Ectodermal cell (in vitro differentiated cells): ENCODE results near the gene NEK11.

ENCODE experiments used
- H3K27ac ChIP-seq: 2 replicates; pipeline ENCODE4 v1.7.0; 2013; ENCODE audit warnings: mild to moderate bottlenecking, low read depth, low read length; ENCODE audit not compliant: insufficient read depth, poor library complexity, severe bottlenecking
- H3K27me3 ChIP-seq: 2 replicates; pipeline ENCODE4 v1.7.0; 2013; ENCODE audit warnings: mild to moderate bottlenecking, low read length; ENCODE audit not compliant: insufficient read depth, control insufficient read depth, poor library complexity, severe bottlenecking
- H3K36me3 ChIP-seq: one replicate; pipeline ENCODE4 v1.7.0; 2013; ENCODE audit warnings: low read length; ENCODE audit not compliant: control insufficient read depth, insufficient read depth
- H3K4me1 ChIP-seq: one replicate; pipeline ENCODE4 v1.7.0; 2013; ENCODE audit warnings: low read length; ENCODE audit not compliant: control insufficient read depth, insufficient read depth
- H3K4me3 ChIP-seq: 2 replicates; pipeline ENCODE4 v1.7.0; 2013; ENCODE audit warnings: low read depth, low read length, control low read depth; ENCODE audit not compliant: insufficient read depth
- H3K9me3 ChIP-seq: 2 replicates; pipeline ENCODE4 v1.7.0; 2013; ENCODE audit warnings: mild to moderate bottlenecking, low read length, moderate library complexity; ENCODE audit not compliant: control insufficient read depth
- WGBS, 2 experiments: methylation state at CpG; one replicate each; pipeline ENCODE4 v1.1.7; 2013; ENCODE audit warnings: missing lambda C conversion rate in 2 of 2; 5-methylcytosine and 5-hydroxymethylcytosine counted together

NEK11 gene

DNA sequence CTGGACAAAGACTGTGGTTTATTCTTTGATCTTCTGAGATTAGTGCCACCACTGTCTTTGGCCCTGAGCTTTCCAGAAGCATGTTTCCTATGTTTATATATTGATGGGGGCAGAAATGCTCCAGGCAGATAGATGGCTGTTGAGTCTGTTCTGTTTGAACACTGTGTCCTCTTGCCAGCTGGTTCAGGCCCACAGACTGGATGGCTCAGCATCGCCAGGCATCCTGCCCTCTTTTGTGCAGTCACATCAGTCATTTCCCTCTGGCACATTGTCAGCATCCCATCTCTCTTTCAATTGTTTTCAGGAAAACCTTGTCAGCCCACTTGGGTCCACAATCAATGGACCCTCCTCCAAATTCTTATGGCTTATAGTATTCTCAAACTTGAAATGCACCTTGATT is 141.2 kb downstream of the NEK11 start:
- Histone ChIP-seq H3K4me3 (no peak overlapping the region), H3K27me3 (no peaks in the 10 kb centered on the region), H3K9me3 (no peaks in the 10 kb centered on the region), H3K4me1 (no peaks in the 10 kb centered on the region), H3K36me3 (no peaks in the 10 kb centered on the region), H3K27ac (no peak overlapping the region)
- WGBS, 2 experiments: 86 to 90% methylated on average over 1 of the region's 1 CpG

DNA sequence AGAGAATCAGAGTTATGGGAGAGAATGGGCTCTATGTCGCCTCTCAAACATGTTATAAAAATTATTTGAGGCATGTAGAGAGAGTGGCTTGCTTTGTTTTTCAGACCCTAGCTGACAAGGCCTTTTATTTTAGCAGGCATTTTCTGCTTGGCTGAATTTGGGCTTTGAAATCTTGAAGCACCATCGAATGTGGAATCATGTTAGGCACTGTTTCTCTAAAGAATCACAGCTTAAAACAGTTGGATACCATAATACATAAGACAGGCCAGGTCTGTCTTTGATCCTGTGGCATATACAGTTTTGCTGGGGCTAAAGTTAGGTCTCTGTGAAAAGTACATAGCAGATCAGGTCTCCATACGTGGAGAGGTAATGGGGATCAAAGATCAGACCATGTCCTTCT is 142.7 kb downstream of the NEK11 start:
- Histone ChIP-seq H3K36me3 (no peaks in the 10 kb centered on the region), H3K27me3 (no peaks in the 10 kb centered on the region), H3K4me3 (no peak overlapping the region), H3K4me1 (no peaks in the 10 kb centered on the region), H3K27ac (no peak overlapping the region), H3K9me3 (no peaks in the 10 kb centered on the region)
- 96 to 100% methylated on average over 3 of the region's 3 CpGs for WGBS, 2 experiments

DNA sequence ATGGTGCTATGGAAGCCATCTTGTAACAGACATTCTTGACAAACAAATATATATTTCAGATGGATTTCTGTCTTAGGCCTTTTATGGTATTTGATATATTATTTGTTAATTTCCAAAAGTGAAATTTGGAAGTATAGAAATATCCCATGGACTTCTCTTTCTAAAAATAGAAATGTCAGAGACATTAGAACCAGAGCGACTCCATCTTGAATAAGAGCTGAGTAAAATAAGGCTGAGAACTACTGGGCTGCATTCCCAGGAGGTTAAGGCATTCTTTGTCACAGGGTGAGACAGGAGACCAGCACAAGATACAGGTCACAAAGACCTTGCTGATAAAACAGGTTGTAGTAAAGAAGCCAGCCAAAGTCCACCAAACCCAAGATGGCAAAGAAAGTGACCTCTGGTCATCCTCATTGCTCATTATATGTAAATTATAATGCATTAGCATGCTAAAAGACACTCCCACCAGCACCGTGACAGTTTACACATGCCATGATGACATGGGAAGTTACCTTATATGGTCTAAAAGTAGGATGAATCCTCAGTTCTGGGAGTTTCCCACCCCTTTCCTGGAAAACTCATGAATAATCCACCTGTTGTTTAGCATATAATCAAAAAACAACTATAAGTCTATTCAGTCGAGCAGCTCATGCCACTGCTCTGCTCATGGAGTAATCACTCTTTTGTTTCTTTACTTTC is 146.0 kb downstream of the NEK11 start:
- no peaks in the 10 kb centered on the region for H3K36me3 ChIP-seq
- no peaks in the 10 kb centered on the region for H3K9me3 ChIP-seq
- H3K27me3 ChIP-seq: no peaks in the 10 kb centered on the region
- 81 to 84% methylated on average over 2 to 3 of the region's 3 CpGs for WGBS, 2 experiments
- H3K4me3 ChIP-seq: no peak overlapping the region
- H3K4me1 ChIP-seq: no peaks in the 10 kb centered on the region
- no peak overlapping the region for H3K27ac ChIP-seq

GRCh38 chr3:131174752-131175151 is 148.1 kb downstream of the NEK11 start:
- Histone ChIP-seq H3K36me3 (no peaks in the 10 kb centered on the region), H3K27me3 (no peaks in the 10 kb centered on the region), H3K4me1 (no peaks in the 10 kb centered on the region), H3K27ac (no peak overlapping the region), H3K9me3 (no peaks in the 10 kb centered on the region), H3K4me3 (no peak overlapping the region)
- WGBS, 2 experiments: no CpG with 5 or more reads among the region's 1 CpG

GRCh38 chr3:131178710-131179375 is 152.2 kb downstream of the NEK11 start:
- WGBS, 2 experiments: 85 to 93% methylated on average over 6 of the region's 6 CpGs
- no peaks in the 10 kb centered on the region for H3K27me3 ChIP-seq
- H3K4me3 ChIP-seq: no peak overlapping the region
- H3K27ac ChIP-seq: no peak overlapping the region
- H3K36me3 ChIP-seq: no peaks in the 10 kb centered on the region
- H3K4me1 ChIP-seq: no peaks in the 10 kb centered on the region
- H3K9me3 ChIP-seq: no peaks in the 10 kb centered on the region

DNA sequence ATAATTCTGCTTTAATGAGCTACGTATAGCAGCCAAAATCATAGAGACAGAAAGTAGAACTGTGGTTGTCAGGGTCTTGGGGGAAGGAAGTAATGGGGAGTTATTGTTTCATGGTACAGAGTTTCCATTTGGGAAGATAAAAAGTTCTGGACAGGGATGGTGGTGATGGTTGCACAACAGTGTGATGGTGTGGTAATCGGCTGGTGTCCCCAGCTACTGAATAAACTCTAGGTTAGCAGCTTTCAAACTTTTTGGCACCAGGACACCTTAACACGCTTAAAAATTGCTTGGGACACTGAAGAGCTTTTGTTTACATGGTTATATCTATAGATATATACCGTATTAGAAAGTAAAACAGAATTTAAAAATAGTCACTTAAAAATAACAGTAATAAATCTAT is 166.0 kb downstream of the NEK11 start:
- Histone ChIP-seq H3K9me3 (no peaks in the 10 kb centered on the region), H3K27ac (no peak overlapping the region), H3K4me1 (no peaks in the 10 kb centered on the region), H3K27me3 (no peaks in the 10 kb centered on the region), H3K36me3 (no peaks in the 10 kb centered on the region), H3K4me3 (no peak overlapping the region)
- 71 to 93% methylated on average over 2 to 3 of the region's 4 CpGs for WGBS, 2 experiments

GRCh38 chr3:131193641-131194238 is 167.1 kb downstream of the NEK11 start:
- Histone ChIP-seq H3K27me3 (no peaks in the 10 kb centered on the region), H3K4me3 (no peak overlapping the region), H3K4me1 (no peaks in the 10 kb centered on the region), H3K27ac (no peak overlapping the region), H3K9me3 (no peaks in the 10 kb centered on the region), H3K36me3 (no peaks in the 10 kb centered on the region)
- WGBS, 2 experiments: 90 to 100% methylated on average over 1 of the region's 1 CpG

- no peaks in the 10 kb centered on the region for H3K9me3 ChIP-seq
- 94 to 97% methylated on average over 4 of the region's 4 CpGs for WGBS, 2 experiments
- no peaks in the 10 kb centered on the region for H3K36me3 ChIP-seq
- H3K4me3 ChIP-seq: no peak overlapping the region
- H3K27ac ChIP-seq: no peak overlapping the region
- no peaks in the 10 kb centered on the region for H3K4me1 ChIP-seq
- no peaks in the 10 kb centered on the region for H3K27me3 ChIP-seq
These were observed 168.1 kb downstream of the NEK11 start for GRCh38 chr3:131194816-131195215.

- no peaks in the 10 kb centered on the region for H3K36me3 ChIP-seq
- H3K4me3 ChIP-seq: no peak overlapping the region
- 93 to 97% methylated on average over 4 of the region's 4 CpGs for WGBS, 2 experiments
- no peak overlapping the region for H3K27ac ChIP-seq
- H3K4me1 ChIP-seq: no peaks in the 10 kb centered on the region
- no peaks in the 10 kb centered on the region for H3K27me3 ChIP-seq
- H3K9me3 ChIP-seq: no peaks in the 10 kb centered on the region
These were observed 174.0 kb downstream of the NEK11 start for GRCh38 chr3:131200636-131201199.

DNA sequence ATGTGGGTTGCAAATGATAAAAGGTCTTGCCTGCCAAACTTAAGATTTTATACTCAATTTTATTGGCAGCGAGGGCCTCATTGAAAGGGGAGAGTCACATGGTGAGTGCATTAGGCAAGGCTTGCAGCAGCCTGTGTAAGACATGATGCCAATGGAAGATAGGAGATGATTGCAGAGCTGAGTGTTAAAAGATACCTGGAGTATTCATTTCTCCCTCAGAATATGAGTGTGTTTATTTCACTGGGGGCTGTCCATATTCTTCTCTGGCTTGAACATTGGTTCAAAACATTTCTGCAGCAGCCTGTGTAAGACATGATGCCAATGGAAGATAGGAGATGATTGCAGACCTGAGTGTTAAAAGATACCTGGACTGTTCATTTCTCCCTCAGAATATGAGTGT is 189.7 kb downstream of the NEK11 start:
- H3K36me3 ChIP-seq: no peaks in the 10 kb centered on the region
- H3K27me3 ChIP-seq: no peaks in the 10 kb centered on the region
- H3K27ac ChIP-seq: no peak overlapping the region
- no peaks in the 10 kb centered on the region for H3K9me3 ChIP-seq
- no peak overlapping the region for H3K4me3 ChIP-seq
- WGBS, 2 experiments: 89 to 94% methylated on average over 1 of the region's 1 CpG
- peaks cover 8% of the 10 kb centered on the region for H3K4me1 ChIP-seq
